Inflammatory macrophage (primary cell): ENCODE data around the gene HYAL4.
A peak's percentile ranks its signal among the peaks of the same experiment; 100 is the strongest.
"Not testable (repeated sequence)": the region's sequence is repeated elsewhere in the genome, so short reads cannot be mapped to it uniquely, and the experiment has no call there.

Source experiments
- DNase-seq, 2 donors: peaks; one replicate each; pipeline ENCODE4 v3.0.0-alpha.2; 2020 to 2022
- total RNA-seq, 18 experiments: gene quantifications; one replicate each; lab custom pipeline; 2026; ENCODE audit warnings: mixed read lengths in 6 of 18, inconsistent platforms in 2 of 18; lab: John Stamatoyannopoulos, UW

The HYAL4 gene, protein sequence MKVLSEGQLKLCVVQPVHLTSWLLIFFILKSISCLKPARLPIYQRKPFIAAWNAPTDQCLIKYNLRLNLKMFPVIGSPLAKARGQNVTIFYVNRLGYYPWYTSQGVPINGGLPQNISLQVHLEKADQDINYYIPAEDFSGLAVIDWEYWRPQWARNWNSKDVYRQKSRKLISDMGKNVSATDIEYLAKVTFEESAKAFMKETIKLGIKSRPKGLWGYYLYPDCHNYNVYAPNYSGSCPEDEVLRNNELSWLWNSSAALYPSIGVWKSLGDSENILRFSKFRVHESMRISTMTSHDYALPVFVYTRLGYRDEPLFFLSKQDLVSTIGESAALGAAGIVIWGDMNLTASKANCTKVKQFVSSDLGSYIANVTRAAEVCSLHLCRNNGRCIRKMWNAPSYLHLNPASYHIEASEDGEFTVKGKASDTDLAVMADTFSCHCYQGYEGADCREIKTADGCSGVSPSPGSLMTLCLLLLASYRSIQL
- 0 to 0.81 (median 0.06) reads per million in 18 experiments for total RNA-seq

DNA sequence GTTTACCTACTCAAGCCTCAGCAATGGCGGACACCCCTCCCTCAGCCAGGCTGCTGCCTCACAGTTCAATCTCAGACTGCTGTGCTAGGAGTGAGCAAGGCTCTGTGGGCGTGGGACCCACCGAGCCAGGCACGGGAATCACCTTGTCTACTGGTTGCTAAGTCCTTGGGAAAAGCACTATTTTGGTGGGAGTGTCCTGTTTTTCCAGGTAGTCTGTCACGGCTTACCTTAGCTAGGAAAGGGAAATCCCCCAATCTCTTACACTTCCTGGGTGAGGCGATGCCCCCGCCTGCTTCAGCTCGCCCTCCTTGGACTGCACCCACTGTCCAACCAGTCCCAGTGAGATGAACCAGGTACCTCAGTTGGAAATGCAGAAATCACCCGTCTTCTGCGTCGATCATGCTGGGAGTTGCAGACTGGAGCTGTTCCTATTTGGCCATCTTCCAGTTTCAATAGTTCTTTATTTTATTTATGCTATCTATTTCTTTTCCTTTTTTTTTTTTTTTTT, at the start of gene HYAL4:
HYAL4 (plus strand) TSS at position 458 of the 508 bp plus-strand sequence. CDS start 23,105 bp downstream, outside the sequence.
- DNase-seq: no peak

DNA sequence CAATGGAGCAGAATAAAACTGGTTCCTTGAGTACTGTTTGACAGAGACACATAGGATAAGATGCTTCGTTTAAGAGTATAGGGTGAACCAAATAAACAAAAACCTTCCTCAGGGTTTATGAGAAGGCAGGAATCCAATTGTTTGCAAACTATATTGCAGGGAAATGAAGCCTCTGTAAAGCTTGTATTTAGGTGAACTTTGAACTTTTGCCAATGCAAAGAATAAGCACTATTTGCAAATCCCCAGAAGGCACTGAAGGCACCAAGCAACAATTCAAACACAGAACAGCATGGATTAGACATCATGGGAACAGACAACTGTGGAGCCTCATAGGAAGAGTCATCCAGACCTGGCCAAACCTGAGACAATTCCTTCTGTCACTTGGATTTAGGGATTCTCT, 49.1 kb upstream of the HYAL4 start:
- DNase-seq: no peak

DNA sequence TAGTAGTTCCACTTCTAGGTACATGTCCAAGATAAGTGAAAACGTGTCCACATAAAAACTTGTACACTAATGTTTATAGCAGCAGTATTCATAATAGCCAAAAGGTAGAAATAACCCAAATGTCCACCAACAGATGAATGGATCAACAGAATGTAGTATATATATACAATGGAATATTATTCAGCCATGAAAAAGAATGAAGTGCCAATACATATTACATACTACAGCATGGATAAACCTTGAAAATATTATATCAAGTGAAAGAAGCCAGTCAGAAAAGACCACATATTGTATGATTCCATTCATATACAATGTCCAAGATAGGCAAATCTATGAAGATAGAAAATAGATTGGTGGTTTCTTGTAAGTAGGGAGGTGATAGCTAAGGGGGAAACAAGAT, 48.4 kb upstream of the HYAL4 start:
- no peak for DNase-seq

DNA sequence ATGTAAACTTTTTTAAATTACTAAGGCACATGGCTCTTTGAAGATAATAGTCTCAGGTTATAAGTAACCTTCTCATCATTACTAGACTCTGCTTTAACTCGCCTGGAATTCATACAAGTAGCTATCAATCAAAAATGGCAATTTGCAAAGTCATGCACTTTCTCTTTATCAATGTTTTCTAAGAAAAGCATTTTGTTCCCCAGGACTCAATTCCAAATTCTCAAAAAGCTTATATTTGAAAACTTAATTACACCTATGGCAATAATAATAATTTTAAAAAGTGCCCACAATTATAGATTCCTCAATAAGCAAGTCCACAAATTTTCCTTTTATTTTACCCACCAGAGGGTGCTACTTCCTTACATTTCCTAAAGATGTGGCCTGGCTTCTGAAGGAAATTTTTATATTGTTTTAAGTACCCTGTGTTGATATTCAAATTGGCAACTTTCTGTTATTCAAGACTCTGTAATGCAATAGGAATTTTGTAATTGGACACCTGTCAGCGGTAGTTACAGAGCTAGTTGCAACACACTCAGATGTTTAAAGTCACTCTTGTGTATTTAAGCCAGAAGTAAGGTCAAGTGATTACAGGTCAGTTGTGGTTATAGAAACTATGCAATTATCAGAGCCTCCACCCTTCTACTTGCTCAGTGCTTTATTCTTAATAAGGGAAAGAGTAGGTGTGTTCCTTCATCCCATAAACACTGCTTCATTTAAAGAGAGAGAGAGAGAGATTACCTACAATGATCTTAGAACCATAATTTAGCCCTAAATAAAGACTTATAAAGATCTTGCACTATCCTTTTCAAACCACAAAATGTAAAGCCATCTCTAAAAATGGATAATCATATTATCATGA, 47.1 kb upstream of the HYAL4 start:
- peak; percentile 44 to 55 for DNase-seq

DNA sequence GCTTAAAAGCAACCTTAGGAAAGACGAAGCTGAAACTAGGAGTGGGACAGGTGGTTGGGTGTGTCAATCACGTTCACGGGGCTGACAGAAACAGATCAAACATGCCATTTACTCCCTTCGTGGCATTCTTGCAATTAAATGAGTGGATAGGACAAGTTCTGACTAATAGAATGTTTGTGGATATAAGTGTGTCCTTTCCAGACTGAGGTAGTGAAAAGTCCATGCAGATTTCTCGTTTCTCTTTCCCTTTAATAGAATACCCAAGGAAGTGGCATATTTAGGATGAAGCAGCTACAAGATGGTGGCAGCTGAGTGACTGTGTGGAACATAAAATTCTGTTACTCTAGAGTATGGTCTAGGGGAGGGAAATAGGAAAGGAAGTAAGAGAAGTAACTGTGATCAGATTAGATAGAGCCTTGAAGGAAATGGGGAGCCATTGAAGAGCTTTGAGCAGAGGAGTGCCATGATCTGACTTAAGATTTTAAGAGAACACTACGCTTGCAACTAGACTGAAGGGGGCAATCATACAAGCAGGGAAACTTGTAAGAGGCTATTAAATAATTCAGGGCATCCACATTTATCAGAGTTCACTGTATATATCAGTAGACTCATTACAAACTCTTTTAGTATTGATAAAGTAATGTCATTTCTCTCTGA, 46.3 kb upstream of the HYAL4 start:
- DNase-seq: no peak

DNA sequence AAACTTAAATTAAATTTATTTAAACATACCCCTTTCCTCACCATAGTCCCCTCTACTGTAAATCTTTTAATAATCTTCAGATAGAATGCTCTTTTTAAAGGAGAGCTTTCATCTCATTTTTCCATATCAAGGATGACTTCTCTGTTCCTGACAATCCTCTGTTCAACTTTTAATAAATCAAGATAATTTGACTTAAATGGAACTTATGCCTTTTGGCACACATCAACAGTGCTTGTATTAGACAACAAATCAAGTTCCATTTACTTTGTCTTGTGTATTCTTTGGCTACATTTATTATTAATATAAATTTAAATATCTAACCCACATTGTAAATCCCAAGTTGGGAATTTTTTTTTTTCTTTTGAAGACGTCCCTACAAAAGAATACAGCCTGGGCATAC, 42.7 kb upstream of the HYAL4 start:
- no peak for DNase-seq

DNA sequence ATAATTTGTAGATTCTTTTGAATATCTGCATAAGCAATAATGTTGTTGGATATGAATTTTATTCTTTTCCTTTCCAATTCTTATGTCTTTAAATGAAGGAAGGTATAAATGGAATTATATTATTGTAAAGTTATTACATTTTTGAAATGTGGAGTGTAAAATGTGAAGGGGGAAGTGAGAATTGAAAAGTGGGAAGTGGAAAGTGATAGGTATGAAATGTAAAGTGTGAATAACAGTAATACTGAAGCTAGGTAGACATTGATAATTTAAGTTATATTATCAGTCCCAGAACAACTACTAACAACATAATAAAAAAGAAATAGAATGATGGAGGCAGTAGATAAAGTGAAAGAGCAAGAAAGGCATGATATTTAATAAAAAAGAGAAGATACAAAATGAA, 39.7 kb upstream of the HYAL4 start:
- DNase-seq: no peak

DNA sequence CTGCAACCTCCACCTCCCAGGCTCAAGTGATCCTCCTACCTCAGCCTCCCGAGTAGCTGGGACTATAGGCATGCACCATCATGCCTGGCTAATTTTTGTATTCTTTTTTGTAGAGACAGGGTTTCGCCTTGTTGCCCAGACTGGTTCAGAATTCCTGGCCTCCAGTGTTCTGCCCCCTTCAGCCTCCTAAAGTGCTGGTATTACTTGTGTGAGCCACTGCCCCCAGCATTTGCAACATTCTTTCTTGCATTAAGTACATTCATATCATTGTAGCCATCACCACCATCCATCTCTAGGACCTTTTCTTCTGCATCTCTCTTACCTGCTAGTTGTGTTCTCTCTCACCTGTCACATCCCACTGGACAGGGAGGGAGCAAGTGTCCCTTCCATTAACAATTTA, 35.5 kb upstream of the HYAL4 start:
- no peak for DNase-seq

DNA sequence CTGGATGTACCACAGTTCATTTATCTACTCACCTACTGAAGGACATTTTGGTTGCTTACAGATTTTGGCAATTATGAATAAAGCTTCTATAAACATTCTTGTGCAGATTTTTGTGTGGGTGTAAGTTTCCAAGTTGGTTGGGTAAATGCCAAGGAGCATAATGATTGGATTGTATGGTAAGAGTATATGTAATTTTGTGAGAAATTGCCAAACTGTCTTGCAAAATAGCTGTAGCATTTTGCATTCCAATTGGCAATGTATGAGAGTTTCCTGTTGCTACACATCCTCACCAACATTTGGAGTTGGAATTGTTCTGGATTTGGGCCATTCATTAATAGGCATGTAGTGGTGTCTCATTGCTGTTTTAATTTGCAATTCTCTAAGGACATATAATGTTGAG, 33.9 kb upstream of the HYAL4 start:
- DNase-seq: no peak

DNA sequence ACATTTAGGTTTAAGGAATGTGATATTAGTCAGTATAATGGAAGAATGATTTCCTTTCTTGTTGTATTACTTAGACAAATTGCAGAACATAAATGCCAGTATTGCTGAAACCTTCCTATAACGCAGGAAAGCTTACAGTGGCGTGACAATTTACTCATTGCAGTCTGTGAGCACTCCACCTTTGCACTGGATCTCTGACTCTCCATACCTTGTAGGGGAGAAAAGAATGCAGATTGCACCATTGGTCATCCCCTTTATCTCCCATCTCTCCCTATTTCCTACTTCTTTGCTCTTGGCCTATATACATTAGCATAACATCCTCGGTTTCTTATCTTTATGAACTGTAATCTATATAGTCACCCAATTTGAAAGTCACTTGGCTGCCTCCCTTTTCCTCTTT, 28.1 kb upstream of the HYAL4 start:
- DNase-seq: no peak

DNA sequence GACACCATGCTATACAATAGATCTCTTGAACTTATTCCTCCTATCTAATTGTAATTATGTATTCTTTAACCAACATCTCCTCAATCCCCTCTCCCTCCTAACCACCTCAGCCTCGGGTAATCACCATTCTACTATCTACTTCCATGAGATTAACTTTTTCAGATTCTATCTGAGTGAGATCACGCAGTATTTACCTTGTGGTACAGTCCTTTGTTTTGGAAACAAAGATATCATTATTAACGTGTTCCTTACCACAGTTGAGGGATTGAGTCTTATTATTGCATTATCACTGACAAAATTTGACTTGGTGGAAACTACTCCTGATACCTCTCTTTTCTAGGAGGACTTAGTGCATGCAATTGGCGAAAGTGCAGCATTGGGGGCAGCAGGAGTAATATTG, 26.0 kb upstream of the HYAL4 start:
- no peak for DNase-seq

DNA sequence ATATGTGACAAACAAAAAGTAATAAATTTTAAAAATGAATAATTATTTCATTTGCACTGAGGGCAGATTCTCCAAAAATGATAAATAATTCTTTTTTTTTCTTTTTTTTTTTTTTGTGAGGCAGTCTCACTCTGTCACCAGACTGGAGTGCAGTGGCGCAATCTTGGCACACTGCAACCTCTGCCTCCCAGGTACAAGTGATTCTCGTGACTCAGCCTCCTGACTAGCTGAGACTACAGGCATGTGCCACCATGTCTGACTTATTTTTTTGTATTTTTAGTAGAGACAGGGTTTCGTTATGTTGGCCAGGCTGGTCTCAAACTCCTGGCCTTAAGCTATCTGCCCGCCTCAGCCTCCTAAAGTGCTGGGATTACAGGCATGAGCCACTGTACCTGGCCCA, 25.2 kb upstream of the HYAL4 start:
- DNase-seq: not testable (repeated sequence)

DNA sequence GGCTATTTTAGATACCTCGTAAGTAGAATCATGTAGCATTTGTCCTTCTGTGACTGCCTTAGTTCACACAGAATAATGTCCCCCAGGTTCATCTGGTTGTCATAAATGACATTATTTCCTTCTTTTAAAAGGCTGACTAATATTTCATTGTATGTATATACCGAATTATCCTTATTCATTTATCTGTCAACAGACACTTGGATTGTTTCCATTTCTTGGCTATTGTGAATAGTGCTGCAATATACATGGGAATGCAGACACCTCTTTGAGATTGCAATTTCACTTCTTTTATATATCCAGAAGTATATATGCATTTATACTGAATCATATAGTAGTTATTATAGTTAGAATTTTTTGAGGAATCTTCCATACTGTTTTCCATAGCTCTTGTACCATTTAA, 24.1 kb upstream of the HYAL4 start:
- DNase-seq: no peak

DNA sequence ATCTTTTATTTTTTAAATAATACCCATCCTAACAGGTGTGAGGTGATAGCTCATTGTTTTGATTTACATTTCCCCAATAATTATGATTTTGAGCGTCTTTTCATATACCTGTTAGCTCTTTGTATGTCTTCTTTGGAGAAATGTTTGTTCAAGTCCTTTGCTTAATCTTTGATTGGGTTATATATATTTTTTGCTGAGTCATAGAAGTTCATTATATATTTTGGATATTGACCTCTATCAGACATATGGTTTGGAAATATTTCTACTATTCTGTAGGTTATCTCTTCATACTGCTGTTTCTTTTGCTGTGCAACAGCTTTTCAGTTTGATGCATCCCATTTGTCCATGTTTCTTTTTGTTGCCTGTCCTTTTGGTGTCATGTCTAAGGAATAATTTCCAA, 23.6 kb upstream of the HYAL4 start:
- DNase-seq: no peak

DNA sequence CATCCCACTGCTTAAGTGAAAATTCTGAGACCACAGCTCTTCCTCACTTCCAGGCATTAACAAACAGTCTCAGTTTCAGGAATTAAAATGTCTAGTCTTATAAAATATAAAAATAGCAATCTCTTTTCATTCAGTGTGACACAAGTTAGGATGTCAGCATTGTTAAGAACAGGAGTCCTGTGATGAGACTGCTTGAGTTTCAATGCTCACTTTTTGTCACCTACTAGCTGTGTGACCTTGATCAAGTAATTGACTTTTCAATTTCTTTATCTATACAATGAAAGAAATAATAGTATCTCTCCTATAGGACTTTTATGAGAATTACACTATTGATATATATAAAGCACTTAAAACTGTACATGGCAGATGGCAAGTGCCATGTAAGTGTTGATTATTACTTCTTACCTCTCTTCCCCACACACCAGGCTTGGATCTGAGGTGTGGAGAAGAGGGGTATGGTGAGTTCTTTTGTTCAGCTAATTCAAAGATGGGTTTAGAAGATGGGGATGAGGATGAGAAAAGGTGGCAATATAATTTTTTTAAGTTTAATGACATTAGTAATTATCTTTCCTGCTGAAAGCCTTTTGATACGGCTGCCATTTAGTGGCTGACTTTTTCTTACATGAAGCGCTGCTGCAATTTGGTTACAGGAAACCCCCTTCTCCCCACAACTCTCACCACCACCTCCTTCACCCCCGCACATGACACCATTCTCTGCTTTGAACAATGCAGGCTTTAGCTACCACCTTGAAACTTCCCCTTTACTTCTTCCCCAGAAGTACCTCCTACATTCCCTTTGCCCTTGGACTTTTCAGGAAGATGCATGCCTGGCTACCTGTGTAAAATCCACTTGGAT, 20.8 kb upstream of the HYAL4 start:
- DNase-seq: no peak

DNA sequence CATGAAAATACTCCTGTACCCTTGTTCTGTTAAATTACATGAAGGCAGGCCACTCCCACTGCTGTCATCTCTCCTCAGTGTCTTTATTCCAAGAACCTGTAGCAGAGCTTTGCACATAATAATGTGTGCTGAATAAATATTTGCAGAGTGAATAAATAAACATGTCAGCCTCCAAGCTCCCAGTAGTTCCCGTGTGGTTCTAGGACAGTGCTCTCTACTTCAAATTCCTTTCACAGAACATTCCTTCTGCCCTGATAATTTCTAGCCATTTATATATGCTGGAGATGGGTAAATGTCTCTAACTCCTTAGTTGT, 20.3 kb upstream of the HYAL4 start:
- DNase-seq: no peak

DNA sequence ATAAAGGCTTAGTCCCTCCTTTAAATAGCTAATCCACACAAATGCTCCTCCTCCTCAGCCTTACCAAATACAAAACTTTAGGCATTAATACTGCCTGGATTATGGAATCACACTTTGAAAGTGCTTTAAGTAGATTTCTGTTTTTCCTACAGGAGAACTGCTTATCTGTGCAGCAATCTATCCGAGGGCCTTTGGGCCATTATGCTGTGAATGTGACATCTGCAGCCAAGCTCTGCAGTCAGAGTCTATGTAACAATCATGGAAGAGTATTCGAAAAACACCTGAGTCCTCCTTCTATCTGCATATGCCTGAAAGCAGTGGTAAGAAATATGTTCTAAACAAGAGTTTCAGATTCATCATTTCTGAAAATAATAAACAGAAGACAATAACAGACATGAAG, 16.2 kb upstream of the HYAL4 start:
- DNase-seq: no peak

DNA sequence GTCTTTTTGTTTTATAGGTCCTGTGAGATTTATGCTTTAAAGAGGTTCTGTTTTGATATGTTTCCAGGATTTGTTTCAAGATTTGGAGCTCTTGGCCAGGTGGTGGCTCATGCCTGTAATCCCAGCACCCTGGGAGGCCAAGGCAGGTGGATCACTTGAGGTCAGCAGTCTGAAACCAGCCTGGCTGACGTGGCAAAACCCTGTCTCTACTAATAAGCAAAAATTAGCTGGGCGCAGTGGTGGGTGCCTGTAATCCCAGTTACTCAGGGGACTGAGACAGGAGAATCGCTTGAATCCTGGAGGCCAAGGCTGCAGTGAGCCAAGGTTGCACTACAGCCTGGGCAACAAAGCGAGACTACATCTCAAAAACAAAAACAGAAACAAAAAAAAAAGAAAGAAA, 8.3 kb upstream of the HYAL4 start:
- no peak for DNase-seq

DNA sequence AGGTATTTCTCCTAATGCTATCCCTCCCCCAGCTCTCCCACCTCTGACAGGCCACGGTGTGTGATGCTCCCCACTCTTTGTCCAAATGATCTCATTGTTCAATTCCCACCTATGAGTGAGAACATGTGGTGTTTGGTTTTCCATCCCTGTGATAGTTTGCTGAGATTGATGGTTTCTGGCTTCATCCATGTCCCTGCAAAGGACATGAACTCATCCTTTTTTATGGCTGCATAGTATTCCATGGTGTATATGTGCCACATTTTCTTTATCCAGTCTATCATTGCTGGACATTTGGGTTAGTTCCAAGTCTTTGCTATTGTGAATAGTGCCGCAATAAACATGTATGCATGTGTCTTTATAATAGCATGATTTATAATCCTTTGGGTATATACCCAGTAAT, 5.9 kb upstream of the HYAL4 start:
- not testable (repeated sequence) for DNase-seq

DNA sequence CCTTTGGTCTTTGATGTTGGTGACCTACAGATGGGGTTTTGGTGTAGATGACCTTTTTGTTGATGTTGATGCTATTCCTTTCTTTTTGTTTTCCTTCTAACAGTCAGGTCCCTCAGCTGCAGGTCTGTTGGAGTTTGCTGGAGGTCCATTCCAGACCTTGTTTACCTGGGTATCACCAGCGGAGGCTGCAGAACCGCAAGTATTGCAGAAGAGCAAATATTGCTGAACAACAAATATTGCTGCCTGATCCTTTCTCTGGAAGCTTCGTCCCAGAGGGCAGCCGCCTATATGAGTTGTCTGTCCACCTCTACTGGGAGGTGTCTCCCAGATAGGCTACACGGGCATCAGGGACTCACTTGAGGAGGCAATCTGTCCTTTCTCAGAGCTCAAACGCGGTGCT, 827 bp upstream of the HYAL4 start:
- not testable (repeated sequence) for DNase-seq

DNA sequence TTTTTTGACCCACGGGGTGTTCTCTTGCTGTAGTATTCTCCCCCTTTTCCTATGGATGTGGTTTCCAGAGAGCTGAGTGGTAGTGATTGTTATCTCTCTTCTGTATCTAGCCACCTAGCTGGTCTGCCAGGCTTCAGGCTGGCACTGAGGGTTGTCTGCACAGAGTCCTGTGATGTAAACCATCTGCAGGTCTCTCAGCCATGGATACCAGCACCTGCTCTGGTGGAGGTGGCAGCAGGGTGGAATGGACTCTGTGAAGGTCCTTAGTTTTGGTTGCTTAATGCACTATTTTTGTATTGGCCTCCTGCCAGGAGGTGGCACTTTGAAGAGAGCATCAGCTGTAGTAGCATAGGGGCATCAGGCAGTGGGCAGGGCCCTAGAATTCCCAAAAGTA, 851 bp downstream of the HYAL4 start:
- DNase-seq: no peak

DNA sequence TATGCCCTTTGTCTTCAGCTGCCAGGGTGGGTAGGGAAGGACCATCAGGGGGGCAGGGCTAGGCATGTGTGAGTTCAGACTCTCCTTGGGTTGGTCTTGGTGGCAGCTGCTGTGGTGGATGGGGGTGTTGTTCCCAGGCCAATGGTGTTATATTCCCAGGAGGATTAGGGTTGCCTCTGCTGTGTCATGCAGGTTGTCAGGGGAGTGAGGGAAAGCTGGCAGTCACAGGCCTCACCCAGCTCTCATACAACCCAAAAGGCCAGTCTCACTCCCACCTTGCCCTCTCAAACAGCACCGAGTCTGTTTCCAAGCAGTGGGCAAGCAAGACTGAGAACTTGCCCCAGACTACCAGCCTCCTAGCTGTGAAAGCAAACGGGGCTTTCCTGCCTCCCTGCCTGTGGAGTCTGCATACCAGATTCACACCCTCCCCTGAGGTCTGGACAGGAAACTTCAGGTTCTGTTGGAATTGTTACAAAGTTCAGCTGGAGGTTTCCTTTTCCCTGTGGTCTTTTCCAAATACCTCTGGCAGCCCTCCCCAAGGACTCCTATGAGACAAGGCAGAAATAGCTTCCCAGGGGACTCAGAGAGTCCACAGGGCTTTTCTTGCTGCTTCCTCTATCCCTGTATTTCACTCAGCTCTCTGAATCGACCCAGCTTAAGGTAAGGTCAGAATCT, 1.4 kb downstream of the HYAL4 start:
- no peak for DNase-seq
